RKO (cell line): ENCODE measurements around the gene LMBR1.
"Not testable (repeated sequence)": the region's sequence is repeated elsewhere in the genome, so short reads cannot be mapped to it uniquely, and the experiment has no call there.

Experiments used
- DNase-seq: peaks from one replicate; pipeline ENCODE4 v3.0.0-alpha.2; 2016; ENCODE audit warnings: low spot score

LMBR1 gene

GRCh38 chr7:156903232-156903909, 10.4 kb upstream of the LMBR1 start:
- peak; percentile 60 for DNase-seq

DNA sequence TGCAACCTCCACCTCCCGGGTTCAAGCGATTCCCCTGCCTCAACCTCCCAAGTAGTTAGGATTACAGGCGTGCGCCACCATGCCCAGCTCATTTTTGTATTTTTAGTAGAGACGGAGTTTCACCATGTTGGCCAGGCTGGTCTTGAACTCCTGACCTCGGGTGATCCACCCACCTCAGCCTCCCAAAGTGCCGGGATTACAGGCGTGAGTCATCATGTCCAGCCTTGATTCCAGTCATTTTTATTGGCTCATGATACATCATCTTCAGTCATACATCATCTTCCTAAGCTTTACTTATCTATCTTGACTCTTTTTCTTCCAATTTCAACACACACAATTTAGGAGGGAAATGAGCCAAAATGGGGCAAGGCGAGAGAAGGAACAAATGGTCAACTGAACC, 7.1 kb upstream of the LMBR1 start:
- peak; percentile 55 for DNase-seq

DNA sequence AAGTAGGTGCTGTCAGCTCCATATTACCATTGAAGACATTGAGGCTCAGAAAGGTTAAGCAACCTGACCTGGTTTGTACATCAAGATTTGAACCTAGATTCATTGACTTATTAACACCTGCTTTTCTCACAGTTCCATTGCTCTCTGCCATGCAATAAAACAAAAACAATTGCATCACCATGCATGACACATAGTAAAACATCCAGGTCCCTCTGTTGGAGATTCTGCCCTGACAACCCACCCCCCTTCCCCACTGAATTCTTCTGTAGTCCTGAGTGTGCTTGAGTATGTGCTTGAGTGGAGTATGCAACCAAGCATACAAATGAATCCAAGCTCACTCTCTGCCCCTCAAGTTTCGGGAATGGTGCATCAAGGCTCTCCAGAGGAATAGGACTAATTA, 6.0 kb upstream of the LMBR1 start:
- DNase-seq, result no peak

DNA sequence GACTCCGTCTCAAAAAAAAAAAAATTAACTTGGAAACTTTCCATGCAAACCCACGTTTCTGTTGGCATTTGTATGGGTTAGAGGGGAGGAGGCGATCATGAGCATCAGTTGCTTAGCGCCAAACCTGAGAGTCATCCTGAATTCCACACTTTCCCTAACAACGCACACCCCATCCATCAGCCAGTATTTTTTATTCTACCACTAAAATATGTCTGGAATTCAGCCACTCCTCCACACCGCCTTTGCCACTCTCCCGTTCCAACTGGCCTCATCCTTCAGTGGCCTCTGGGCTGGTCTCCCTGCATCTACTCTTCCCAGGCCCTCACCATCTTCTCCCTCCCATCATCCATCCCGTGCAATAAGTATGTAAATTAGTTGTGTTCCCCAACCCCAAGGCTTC, 4.7 kb upstream of the LMBR1 start:
- DNase-seq, result no peak

DNA sequence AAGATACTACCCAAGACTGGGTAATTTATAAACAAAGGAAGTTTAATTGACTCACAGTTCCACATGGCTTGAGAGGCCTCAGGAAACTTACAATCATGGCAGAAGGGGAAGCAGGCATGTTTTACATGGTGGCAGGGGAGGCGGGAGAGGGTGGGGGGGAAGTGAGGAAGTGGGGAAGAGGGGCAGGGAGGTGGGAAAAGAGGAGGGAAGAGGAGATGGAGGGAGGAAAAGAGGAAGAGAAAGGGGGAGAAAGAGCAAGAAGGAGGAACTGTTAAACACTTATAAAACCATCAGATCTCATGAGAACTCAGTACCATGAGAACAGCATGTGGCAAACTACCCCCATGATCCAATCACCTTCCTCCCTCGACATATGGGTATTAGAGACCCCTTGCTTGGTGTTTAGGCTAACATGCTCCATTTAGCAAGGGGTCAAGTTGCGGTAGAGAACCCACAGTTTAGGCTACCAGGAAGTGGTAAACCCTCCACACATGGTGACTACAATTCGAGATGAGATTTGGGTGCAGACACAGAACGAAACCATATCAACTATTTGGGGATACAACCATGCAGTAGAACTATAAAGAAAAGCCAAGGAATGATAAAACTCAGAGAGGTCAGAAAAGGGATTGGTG, 3.5 kb upstream of the LMBR1 start:
- DNase-seq, result no peak

DNA sequence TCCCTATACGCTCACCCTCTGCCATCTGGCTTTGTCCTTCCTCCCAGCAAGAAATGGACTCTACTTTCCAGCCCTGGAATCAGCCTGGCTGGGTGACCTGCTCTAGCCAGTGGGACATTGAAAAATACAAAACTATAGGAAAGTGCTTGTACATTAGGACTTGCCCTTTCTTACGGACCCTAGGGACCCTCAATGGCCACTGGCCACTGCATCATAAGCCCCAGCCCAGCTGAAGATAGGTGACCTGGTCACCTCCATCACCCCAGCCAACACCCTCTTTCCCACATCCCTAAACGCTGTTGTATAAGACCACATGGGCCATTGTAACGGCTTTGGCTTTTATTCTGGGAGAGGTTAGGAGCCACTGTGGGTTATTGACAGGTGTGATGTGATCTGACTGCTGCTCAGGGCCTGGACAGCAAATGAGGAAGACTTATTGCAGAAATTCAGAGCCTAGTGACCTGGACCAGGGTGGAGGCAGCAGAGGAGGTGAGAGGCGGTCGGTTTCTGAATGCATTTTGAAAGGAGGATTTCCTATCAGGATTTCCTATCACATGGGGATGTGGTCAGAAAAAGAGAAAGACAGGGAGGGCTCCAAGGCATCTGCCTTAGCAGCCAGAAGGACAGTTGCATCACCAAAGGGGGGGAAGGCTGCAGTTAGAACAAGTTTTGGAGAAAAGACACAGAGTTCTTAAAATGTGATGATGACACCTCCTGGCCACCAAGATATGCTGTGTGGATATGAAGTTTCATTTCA, 2.2 kb upstream of the LMBR1 start:
- no peak for DNase-seq

GRCh38 chr7:156892081-156892800, 742 bp downstream of the LMBR1 start:
- peak; percentile 66 for DNase-seq

DNA sequence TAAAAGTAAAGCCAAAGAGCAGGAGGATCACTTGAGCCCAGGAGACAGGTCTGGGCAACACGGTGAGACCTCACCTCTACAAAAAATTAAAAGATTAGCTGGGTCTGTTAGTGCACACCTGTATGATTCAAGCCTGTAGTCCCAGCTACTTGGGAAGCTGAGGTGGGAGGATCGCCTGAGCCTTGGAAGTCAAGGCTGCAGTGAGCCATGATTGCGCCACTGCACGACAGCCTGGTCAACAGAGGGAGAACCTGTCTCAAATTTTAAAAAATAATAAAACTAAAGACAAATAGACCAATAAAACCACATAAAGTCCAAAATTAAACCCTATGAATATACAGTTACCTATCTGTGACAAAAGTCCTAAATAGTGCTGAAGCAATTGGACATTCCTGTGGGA, 3.2 kb downstream of the LMBR1 start:
- no peak for DNase-seq

GRCh38 chr7:156889089-156889488, 3.9 kb downstream of the LMBR1 start:
- DNase-seq, result no peak

DNA sequence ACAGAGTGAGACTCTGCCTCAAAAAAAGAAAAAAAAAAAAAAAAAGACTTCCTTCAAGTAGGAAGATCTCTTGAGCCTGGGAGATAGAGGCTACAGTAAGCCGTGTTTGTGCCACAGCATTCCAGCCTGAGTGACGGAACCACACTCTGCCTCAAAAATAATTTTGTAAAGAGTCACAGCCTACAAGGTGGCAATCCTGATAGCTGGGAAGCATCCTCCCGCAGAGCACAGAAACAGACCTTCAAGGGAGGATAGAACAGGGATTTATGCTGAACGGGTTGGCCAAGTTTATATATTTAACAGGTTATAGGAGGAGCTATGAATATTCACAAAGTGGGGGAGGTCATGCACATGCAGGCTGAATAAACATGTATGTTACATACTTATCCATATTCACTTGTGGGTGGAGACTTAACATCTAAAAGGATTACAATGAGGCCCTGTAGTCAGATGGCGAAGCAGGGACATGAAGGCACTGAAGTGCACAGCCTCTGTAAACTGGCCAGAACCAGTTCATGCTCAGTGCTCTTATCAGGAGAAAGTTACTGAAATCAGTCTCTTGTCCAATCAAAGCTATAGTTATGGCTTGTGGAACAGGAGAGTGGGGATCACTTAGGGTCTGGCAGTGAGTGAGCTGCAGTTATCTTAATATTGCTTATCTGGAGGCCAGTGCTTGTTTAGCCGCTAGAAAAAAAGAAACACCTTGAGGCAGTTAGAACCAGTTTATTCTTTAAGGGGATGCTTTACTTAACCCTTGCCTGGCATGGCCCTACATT, 6.8 kb downstream of the LMBR1 start:
- no peak for DNase-seq

- no peak for DNase-seq
Observed at GRCh38 chr7:156881679-156882078, 11.3 kb downstream of the LMBR1 start.

DNA sequence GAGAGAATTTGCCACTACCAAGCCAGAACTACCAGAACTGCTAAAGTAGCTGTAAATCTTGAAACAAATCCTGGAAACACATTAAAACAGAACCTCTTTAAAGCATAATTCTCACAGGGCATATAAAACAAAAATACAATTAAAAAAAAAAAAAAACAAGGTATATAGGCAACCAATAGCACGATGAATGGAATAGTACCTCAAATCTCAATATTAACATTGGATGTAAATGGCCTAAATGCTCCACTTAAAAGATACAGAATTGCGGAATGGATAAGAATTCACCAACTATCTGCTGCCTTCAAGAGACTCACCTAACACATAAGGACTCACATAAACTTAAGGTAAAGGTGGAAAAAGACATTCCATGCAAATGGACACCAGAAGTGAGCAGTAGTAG, 17.2 kb downstream of the LMBR1 start:
- no peak for DNase-seq

- not testable (repeated sequence) for DNase-seq
Observed at GRCh38 chr7:156868363-156868762, 24.6 kb downstream of the LMBR1 start.

- no peak for DNase-seq
Observed at GRCh38 chr7:156865493-156865892, 27.5 kb downstream of the LMBR1 start.

- not testable (repeated sequence) for DNase-seq
Observed at GRCh38 chr7:156862022-156862421, 31.0 kb downstream of the LMBR1 start.

- no peak for DNase-seq
Observed at GRCh38 chr7:156861212-156861611, 31.8 kb downstream of the LMBR1 start.

GRCh38 chr7:156860099-156860498, 32.9 kb downstream of the LMBR1 start:
- not testable (repeated sequence) for DNase-seq

GRCh38 chr7:156858523-156858922, 34.5 kb downstream of the LMBR1 start:
- DNase-seq, result no peak

DNA sequence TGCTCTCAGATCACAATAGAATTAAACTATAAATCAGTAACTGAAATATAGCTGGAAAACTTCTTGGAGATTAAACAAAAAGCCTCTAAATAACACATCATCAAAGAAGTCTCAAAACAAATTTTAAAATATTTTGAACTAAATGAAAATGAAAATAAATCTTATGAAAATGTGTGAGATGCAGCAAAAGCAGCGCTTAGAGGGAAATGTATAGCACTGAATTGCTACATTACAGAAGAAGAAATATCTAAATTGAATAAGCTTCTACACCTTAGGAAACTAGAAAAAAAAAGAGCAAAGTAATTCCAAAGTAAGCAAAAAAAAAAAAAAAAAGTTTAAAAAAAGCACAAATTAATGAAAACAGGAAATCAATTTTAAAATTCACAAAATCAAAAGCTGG, 35.2 kb downstream of the LMBR1 start:
- DNase-seq, result no peak

GRCh38 chr7:156854654-156855053, 38.3 kb downstream of the LMBR1 start:
- DNase-seq, result no peak

DNA sequence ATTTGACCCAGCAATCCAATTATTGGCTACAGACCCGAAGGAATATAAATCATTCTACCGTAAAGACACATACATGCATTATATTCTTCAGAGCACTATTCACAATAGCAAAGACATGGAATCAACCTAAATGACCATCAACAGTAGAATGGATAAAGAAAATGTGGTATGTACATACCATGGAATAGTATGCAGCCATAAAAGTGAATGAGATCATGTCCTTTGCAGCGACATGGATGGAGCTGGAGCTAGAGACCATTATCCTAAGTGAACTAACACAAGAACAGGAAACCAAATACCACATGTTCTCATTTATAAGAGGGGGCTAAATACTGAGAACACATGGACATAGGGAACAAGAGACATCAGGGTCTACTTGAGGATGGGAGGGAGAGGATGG, 44.0 kb downstream of the LMBR1 start:
- DNase-seq, result no peak
